ENCODE results near the gene CHD5. TPM values are rescaled to one million over a fixed set of nuclear protein-coding genes. Genes with fewer than 3 reads are reported as not detected.
A peak's percentile ranks its signal among the peaks of the same experiment; 100 is the strongest.

Gene CHD5
- total RNA-seq, 4 donors from 2014 or later, result 0.19 to 0.24 (median 0.19) TPM; not detected in 1

GRCh38 chr1:6208723-6209660 is 28.9 kb upstream of the CHD5 start:
- DNase-seq (ENCODE audit: low spot score), result no peak
- no peak for TF ChIP-seq CTCF (IDR thresholded peaks at IDR 0.05)
- no peak for ATAC-seq (ENCODE audit: low FRiP score)

- ATAC-seq (ENCODE audit: low FRiP score) (no peak), DNase-seq (ENCODE audit: low spot score) (no peak)
- TF ChIP-seq CTCF (IDR thresholded peaks at IDR 0.05), result no peak
These were observed 27.8 kb upstream of the CHD5 start for GRCh38 chr1:6207921-6208320.

- no peak for DNase-seq (ENCODE audit: low spot score)
- TF ChIP-seq CTCF (IDR thresholded peaks at IDR 0.05), result no peak
- ATAC-seq (ENCODE audit: low FRiP score), result no peak
These were observed 27.2 kb upstream of the CHD5 start for GRCh38 chr1:6207075-6207885.

GRCh38 chr1:6206520-6206855 is 26.4 kb upstream of the CHD5 start:
- DNase-seq (ENCODE audit: low spot score), result no peak
- no peak for ATAC-seq (ENCODE audit: low FRiP score)
- TF ChIP-seq CTCF (IDR thresholded peaks at IDR 0.05), result no peak

- ATAC-seq (ENCODE audit: low FRiP score) (peak; percentile 69), DNase-seq (ENCODE audit: low spot score) (no peak)
These were observed 25.9 kb upstream of the CHD5 start, which contains the start of gene RNF207 for GRCh38 chr1:6205849-6206519. Gene RNF207 (plus strand): TSS chr1:6206119. CDS start chr1:6206536, 417 bp downstream.

More at GRCh38 chr1:6205849-6206519, 25.9 kb upstream of the CHD5 start, which contains the start of gene RNF207:
- no peak for TF ChIP-seq CTCF (IDR thresholded peaks at IDR 0.05)
